HG03025 (cell line): ENCODE data around the gene SMIM13.

Experiments used
- ATAC-seq: cut with Tn5 transposase; IDR thresholded peaks from one replicate; pipeline ENCODE4 v1.9.1; 2021; ENCODE audit warnings: mild to moderate bottlenecking, moderate library complexity; ENCODE audit not compliant: unreplicated experiment, low FRiP score

The SMIM13 gene

GRCh38 chr6:11183761-11184362 is 90.2 kb downstream of the SMIM13 start:
- ATAC-seq = no peak

- no peak for ATAC-seq
These were observed 91.7 kb downstream of the SMIM13 start for GRCh38 chr6:11185204-11185842.

- ATAC-seq = no peak
These were observed 93.7 kb downstream of the SMIM13 start for GRCh38 chr6:11187301-11187700.
